A549 (cell line): ENCODE results near the gene HOXD9.

ENCODE experiments used
- BCL3 ChIP-seq: fragments of >200 bp; sonication (Bioruptor Twin); formaldehyde crosslinking; IDR thresholded peaks from 3 replicates; pipeline ENCODE4 v1.6.1; 2016
- CEBPB ChIP-seq, 2 experiments: fragments of >200 bp in 1 of 2; sonication (Bioruptor Twin) in 1 of 2; formaldehyde crosslinking in 1 of 2; IDR thresholded peaks; 2 replicates each; pipeline ENCODE4 v1.6.1; 2012 to 2016
- CTCF ChIP-seq: fragments of >200 bp; sonication (Bioruptor Twin); formaldehyde crosslinking; IDR thresholded peaks from 3 replicates; pipeline ENCODE4 v1.5.1; 2016
- EP300 ChIP-seq, 2 experiments: fragments of >200 bp; sonication (Bioruptor Twin); formaldehyde crosslinking; IDR thresholded peaks; 2 replicates in 1 of 2; 3 replicates in 1 of 2; pipeline ENCODE4 v1.6.1; 2016 to 2017
- HMGXB4 ChIP-seq: fragments of 250-450 bp; sonication (Bioruptor Pico); IDR thresholded peaks from 2 replicates; pipeline ENCODE4 v1.5.0; 2021; ENCODE audit warnings: mild to moderate bottlenecking, moderate library complexity, borderline replicate concordance
- MAX ChIP-seq: IDR thresholded peaks from 2 replicates; pipeline ENCODE4 v1.6.1; 2012
- MAZ ChIP-seq: fragments of 150-350 bp; IDR thresholded peaks from 2 replicates; pipeline ENCODE4 v1.6.1; 2014; ENCODE audit warnings: antibody characterized with exemption, low read depth, low read length, borderline replicate concordance
- POLR2A ChIP-seq: IDR thresholded peaks from 2 replicates; pipeline ENCODE4 v1.6.1; 2012; ENCODE audit warnings: mild to moderate bottlenecking, low read length
- RFX5 ChIP-seq: fragments of 450-650 bp; IDR thresholded peaks from 2 replicates; pipeline ENCODE4 v1.7.1; 2014; ENCODE audit warnings: antibody characterized with exemption, mild to moderate bottlenecking, moderate library complexity
- RNF2 ChIP-seq: fragments of 200-600 bp; sonication (generic); IDR thresholded peaks from 2 replicates; pipeline ENCODE4 v1.6.1; 2016; ENCODE audit warnings: low read depth, mild to moderate bottlenecking, antibody characterized with exemption, moderate library complexity, borderline replicate concordance
- ZSCAN20 ChIP-seq: fragments of 250-450 bp; sonication (Bioruptor Pico); IDR thresholded peaks from 2 replicates; pipeline ENCODE4 v1.8.0; 2022; ENCODE audit warnings: mild to moderate bottlenecking, moderate library complexity

- TF ChIP-seq CTCF (no peak), RNF2 (no peak), CEBPB (IDR thresholded peaks at IDR 0.05) (no peak), HMGXB4 (CRISPR knock-in tag) (no peak), MAZ (no peak), POLR2A (no peak), MAX (no peak), EP300 (IDR thresholded peaks at IDR 0.05) (no peak), BCL3 (no peak), ZSCAN20 (CRISPR knock-in tag) (no peak), RFX5 (no peak)
Observed at GRCh38 chr2:176072951-176073904, 49.3 kb upstream of the HOXD9 start.
